Measurements from ENCODE around the gene DPP8.
A peak's percentile ranks its signal among the peaks of the same experiment; 100 is the strongest.
"Not testable (repeated sequence)": the region's sequence is repeated elsewhere in the genome, so short reads cannot be mapped to it uniquely, and the experiment has no call there.

Gene DPP8

GRCh38 chr15:65516997-65517865, at the start of gene DPP8:
DPP8 (minus strand) TSS chr15:65517689; CDS start chr15:65512553, 5,136 bp downstream.
- peak; percentile 91 to 94 for DNase-seq (ENCODE audit: low read depth in 1 of 2, low spot score in 1 of 2)

GRCh38 chr15:65561934-65562333, 44.4 kb upstream of the DPP8 start:
- DNase-seq (ENCODE audit: low read depth in 1 of 2, low spot score in 1 of 2), result no peak

GRCh38 chr15:65559941-65560340, 42.5 kb upstream of the DPP8 start:
- DNase-seq (ENCODE audit: low read depth in 1 of 2, low spot score in 1 of 2), result no peak

- no peak for DNase-seq (ENCODE audit: low read depth in 1 of 2, low spot score in 1 of 2)
Observed at GRCh38 chr15:65558997-65559760, 41.7 kb upstream of the DPP8 start.

GRCh38 chr15:65558336-65558735, 40.8 kb upstream of the DPP8 start:
- DNase-seq (ENCODE audit: low read depth in 1 of 2, low spot score in 1 of 2), result no peak

- DNase-seq (ENCODE audit: low read depth in 1 of 2, low spot score in 1 of 2), result no peak
Observed at GRCh38 chr15:65556622-65557021, 39.1 kb upstream of the DPP8 start.

GRCh38 chr15:65553691-65554090, 36.2 kb upstream of the DPP8 start:
- no peak for DNase-seq (ENCODE audit: low read depth in 1 of 2, low spot score in 1 of 2)

GRCh38 chr15:65552851-65553250, 35.4 kb upstream of the DPP8 start:
- DNase-seq (ENCODE audit: low read depth in 1 of 2, low spot score in 1 of 2), result not testable (repeated sequence)

GRCh38 chr15:65551183-65551582, 33.7 kb upstream of the DPP8 start:
- no peak for DNase-seq (ENCODE audit: low read depth in 1 of 2, low spot score in 1 of 2)

- DNase-seq (ENCODE audit: low read depth in 1 of 2, low spot score in 1 of 2), result no peak
Observed at GRCh38 chr15:65550681-65551098, 33.2 kb upstream of the DPP8 start.

- not testable (repeated sequence) for DNase-seq (ENCODE audit: low read depth in 1 of 2, low spot score in 1 of 2)
Observed at GRCh38 chr15:65549288-65549687, 31.8 kb upstream of the DPP8 start.

GRCh38 chr15:65547841-65548240, 30.4 kb upstream of the DPP8 start:
- no peak for DNase-seq (ENCODE audit: low read depth in 1 of 2, low spot score in 1 of 2)

GRCh38 chr15:65541231-65541820, 23.8 kb upstream of the DPP8 start:
- no peak for DNase-seq (ENCODE audit: low read depth in 1 of 2, low spot score in 1 of 2)

GRCh38 chr15:65540314-65540713, 22.8 kb upstream of the DPP8 start:
- DNase-seq (ENCODE audit: low read depth in 1 of 2, low spot score in 1 of 2), result no peak

GRCh38 chr15:65535192-65535591, 17.7 kb upstream of the DPP8 start:
- no peak for DNase-seq (ENCODE audit: low read depth in 1 of 2, low spot score in 1 of 2)

GRCh38 chr15:65533057-65533756, 15.7 kb upstream of the DPP8 start:
- DNase-seq (ENCODE audit: low read depth in 1 of 2, low spot score in 1 of 2), result no peak

- no peak for DNase-seq (ENCODE audit: low read depth in 1 of 2, low spot score in 1 of 2)
Observed at GRCh38 chr15:65532738-65533051, 15.2 kb upstream of the DPP8 start.

GRCh38 chr15:65530318-65531111, 13.0 kb upstream of the DPP8 start, which contains the start of gene HACD3:
HACD3 (plus strand) TSS chr15:65530463; CDS start chr15:65530632, 169 bp downstream.
- DNase-seq (ENCODE audit: low read depth in 1 of 2, low spot score in 1 of 2), result peak; percentile 76 to 86

- DNase-seq (ENCODE audit: low read depth in 1 of 2, low spot score in 1 of 2), result no peak
Observed at GRCh38 chr15:65529762-65530317, 12.4 kb upstream of the DPP8 start.

GRCh38 chr15:65528461-65529060, 11.1 kb upstream of the DPP8 start:
- no peak for DNase-seq (ENCODE audit: low read depth in 1 of 2, low spot score in 1 of 2)

All from activated T-helper 1 cell treated with anti-CD3 and anti-CD28 coated beads, Interleukin-2, amount 50 U/mL, for 16 hours (primary cell).